Mammary epithelial cell (primary cell): ENCODE measurements around the gene PEAK1.

Source experiments
- EZH2 ChIP-seq: IDR thresholded peaks from 2 replicates; pipeline ENCODE4 v1.6.1; 2012; ENCODE audit warnings: low read length, inconsistent platforms, borderline replicate concordance
- TF ChIP-seq, protein P1 (sequence below), 2 donors: IDR thresholded peaks in 1 of 2; conservative IDR thresholded peaks in 1 of 2; 2 replicates each; pipeline ENCODE4 v1.5.1; 2011 to 2012; ENCODE audit warnings: inconsistent platforms in 2 of 2, low read length in 2 of 2, mild to moderate bottlenecking in 2 of 2, control low read depth in 1 of 2, low read depth in 1 of 2; ENCODE audit not compliant: insufficient read depth in 1 of 2; ENCODE audit errors: extremely low read depth in 1 of 2

DNA sequence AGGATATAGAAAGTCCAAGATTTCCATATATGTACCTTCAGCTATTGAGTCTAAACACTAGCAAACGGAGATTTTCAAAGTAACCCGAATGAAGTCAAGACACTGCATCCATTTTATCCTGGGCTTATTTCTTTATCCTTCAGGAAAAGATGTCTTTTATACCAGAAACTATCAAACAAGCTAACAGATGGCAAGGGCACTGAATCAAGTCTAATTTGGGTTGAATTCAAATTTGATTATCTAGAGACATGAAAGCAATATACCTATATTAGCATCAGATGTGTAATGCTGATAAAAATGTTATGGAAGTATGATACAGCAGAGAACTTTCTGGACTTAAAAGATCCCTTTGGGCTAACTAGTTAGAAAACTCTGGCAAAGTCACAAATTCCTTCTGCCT is 210.7 kb downstream of the PEAK1 start:
- TF ChIP-seq, protein P1, sequence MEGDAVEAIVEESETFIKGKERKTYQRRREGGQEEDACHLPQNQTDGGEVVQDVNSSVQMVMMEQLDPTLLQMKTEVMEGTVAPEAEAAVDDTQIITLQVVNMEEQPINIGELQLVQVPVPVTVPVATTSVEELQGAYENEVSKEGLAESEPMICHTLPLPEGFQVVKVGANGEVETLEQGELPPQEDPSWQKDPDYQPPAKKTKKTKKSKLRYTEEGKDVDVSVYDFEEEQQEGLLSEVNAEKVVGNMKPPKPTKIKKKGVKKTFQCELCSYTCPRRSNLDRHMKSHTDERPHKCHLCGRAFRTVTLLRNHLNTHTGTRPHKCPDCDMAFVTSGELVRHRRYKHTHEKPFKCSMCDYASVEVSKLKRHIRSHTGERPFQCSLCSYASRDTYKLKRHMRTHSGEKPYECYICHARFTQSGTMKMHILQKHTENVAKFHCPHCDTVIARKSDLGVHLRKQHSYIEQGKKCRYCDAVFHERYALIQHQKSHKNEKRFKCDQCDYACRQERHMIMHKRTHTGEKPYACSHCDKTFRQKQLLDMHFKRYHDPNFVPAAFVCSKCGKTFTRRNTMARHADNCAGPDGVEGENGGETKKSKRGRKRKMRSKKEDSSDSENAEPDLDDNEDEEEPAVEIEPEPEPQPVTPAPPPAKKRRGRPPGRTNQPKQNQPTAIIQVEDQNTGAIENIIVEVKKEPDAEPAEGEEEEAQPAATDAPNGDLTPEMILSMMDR (conservative IDR thresholded peaks at IDR 0.05 in 1 of 2, IDR thresholded peaks at IDR 0.05 in 1 of 2; ENCODE audit: extremely low read depth in 1 of 2, insufficient read depth in 1 of 2, low read depth in 1 of 2, low read length in 2 of 2): no peak
- TF ChIP-seq EZH2: no peak
